ENCODE results near the gene TCIRG1. TPM values are rescaled to one million over a fixed set of nuclear protein-coding genes. Genes with fewer than 3 reads are reported as not detected.

TCIRG1 gene
- total RNA-seq, 2 experiments from 2014 or later: 199 to 201 TPM

- no TSS peak for BruUV-seq (replicated peaks)
- no peak overlapping the region for H3K4me2 ChIP-seq (ENCODE audit: low read length)
- CTCF ChIA-PET (ENCODE audit: unreplicated experiment): no interaction called here
These were observed 20.7 kb upstream of the TCIRG1 start for GRCh38 chr11:68017980-68018729.

GRCh38 chr11:68018730-68019190, 20.1 kb upstream of the TCIRG1 start:
- Histone ChIP-seq H4K20me1 (ENCODE audit: insufficient read depth, low read length) (no peaks in the 10 kb centered on the region), H3K36me3 (ENCODE audit: insufficient read depth, low read length) (no peaks in the 10 kb centered on the region), H3K4me1 (ENCODE audit: insufficient read depth, low read length, poor library complexity, severe bottlenecking) (no peaks in the 10 kb centered on the region), H3K4me3 (ENCODE audit: low read depth, low read length, poor library complexity, severe bottlenecking) (no peak overlapping the region), H3K27ac (ENCODE audit: low read depth, low read length, poor library complexity, severe bottlenecking) (no peak overlapping the region), H3K9me2 (ENCODE audit: insufficient read depth, low read length) (no peaks in the 10 kb centered on the region), H3K4me2 (ENCODE audit: low read length) (no peak overlapping the region), H3K79me2 (ENCODE audit: insufficient read depth, low read depth, low read length) (no peaks in the 10 kb centered on the region), H3K9me3 (ENCODE audit: low read length) (no peaks in the 10 kb centered on the region), H2AFZ (ENCODE audit: low read length) (no peak overlapping the region)
- TF ChIP-seq CTCF (conservative IDR thresholded peaks at IDR 0.05; ENCODE audit: low read length) (no peak), EZH2phosphoT487 (IDR thresholded peaks at IDR 0.05; ENCODE audit: borderline replicate concordance, low read depth, low read length) (no peak)
- no TSS peak for BruUV-seq (replicated peaks)
- no peak for DNase-seq (ENCODE audit: low spot score)
- intact Hi-C loops (cut with micrococcal nuclease; ENCODE audit: unreplicated experiment): no loop called here
- POLR2A ChIA-PET: no interaction called here
- CTCF ChIA-PET (ENCODE audit: unreplicated experiment): no interaction called here

More at GRCh38 chr11:68017980-68018729, 20.7 kb upstream of the TCIRG1 start:
- Histone ChIP-seq H3K79me2 (ENCODE audit: insufficient read depth, low read depth, low read length) (no peaks in the 10 kb centered on the region), H3K4me1 (ENCODE audit: insufficient read depth, low read length, poor library complexity, severe bottlenecking) (no peaks in the 10 kb centered on the region), H3K36me3 (ENCODE audit: insufficient read depth, low read length) (no peaks in the 10 kb centered on the region), H3K9me3 (ENCODE audit: low read length) (no peaks in the 10 kb centered on the region), H2AFZ (ENCODE audit: low read length) (no peak overlapping the region), H3K4me3 (ENCODE audit: low read depth, low read length, poor library complexity, severe bottlenecking) (no peak overlapping the region), H3K9me2 (ENCODE audit: insufficient read depth, low read length) (no peaks in the 10 kb centered on the region), H3K27ac (ENCODE audit: low read depth, low read length, poor library complexity, severe bottlenecking) (no peak overlapping the region), H4K20me1 (ENCODE audit: insufficient read depth, low read length) (no peaks in the 10 kb centered on the region)
- intact Hi-C loops (cut with micrococcal nuclease; ENCODE audit: unreplicated experiment): no loop called here
- no peak for DNase-seq (ENCODE audit: low spot score)
- TF ChIP-seq EZH2phosphoT487 (IDR thresholded peaks at IDR 0.05; ENCODE audit: borderline replicate concordance, low read depth, low read length): no peak
- no peak for TF ChIP-seq CTCF (conservative IDR thresholded peaks at IDR 0.05; ENCODE audit: low read length)
- POLR2A ChIA-PET: no interaction called here

- Histone ChIP-seq H3K79me2 (ENCODE audit: insufficient read depth, low read depth, low read length) (no peaks in the 10 kb centered on the region), H3K4me3 (ENCODE audit: low read depth, low read length, poor library complexity, severe bottlenecking) (no peak overlapping the region), H2AFZ (ENCODE audit: low read length) (no peak overlapping the region), H3K4me1 (ENCODE audit: insufficient read depth, low read length, poor library complexity, severe bottlenecking) (no peaks in the 10 kb centered on the region), H3K4me2 (ENCODE audit: low read length) (no peak overlapping the region), H3K9me2 (ENCODE audit: insufficient read depth, low read length) (no peaks in the 10 kb centered on the region), H3K27ac (ENCODE audit: low read depth, low read length, poor library complexity, severe bottlenecking) (no peak overlapping the region), H4K20me1 (ENCODE audit: insufficient read depth, low read length) (no peaks in the 10 kb centered on the region), H3K9me3 (ENCODE audit: low read length) (no peaks in the 10 kb centered on the region), H3K36me3 (ENCODE audit: insufficient read depth, low read length) (no peaks in the 10 kb centered on the region)
- TF ChIP-seq CTCF (conservative IDR thresholded peaks at IDR 0.05; ENCODE audit: low read length) (no peak), EZH2phosphoT487 (IDR thresholded peaks at IDR 0.05; ENCODE audit: borderline replicate concordance, low read depth, low read length) (no peak)
- intact Hi-C loops (cut with micrococcal nuclease; ENCODE audit: unreplicated experiment): no loop called here
- no TSS peak for BruUV-seq (replicated peaks)
- CTCF ChIA-PET (ENCODE audit: unreplicated experiment): no interaction called here
- POLR2A ChIA-PET: no interaction called here
- DNase-seq (ENCODE audit: low spot score): no peak
These were observed 19.3 kb upstream of the TCIRG1 start for GRCh38 chr11:68019486-68019885.

Data from OCI-LY7 (cell line).